ENCODE results near the gene TP73. TPM values are rescaled to one million over a fixed set of nuclear protein-coding genes. Genes with fewer than 3 reads are reported as not detected.

TP73 gene
- total and polyA plus RNA-seq, 4 donors, result 0.30 to 3.0 (median 1.2) TPM

DNA sequence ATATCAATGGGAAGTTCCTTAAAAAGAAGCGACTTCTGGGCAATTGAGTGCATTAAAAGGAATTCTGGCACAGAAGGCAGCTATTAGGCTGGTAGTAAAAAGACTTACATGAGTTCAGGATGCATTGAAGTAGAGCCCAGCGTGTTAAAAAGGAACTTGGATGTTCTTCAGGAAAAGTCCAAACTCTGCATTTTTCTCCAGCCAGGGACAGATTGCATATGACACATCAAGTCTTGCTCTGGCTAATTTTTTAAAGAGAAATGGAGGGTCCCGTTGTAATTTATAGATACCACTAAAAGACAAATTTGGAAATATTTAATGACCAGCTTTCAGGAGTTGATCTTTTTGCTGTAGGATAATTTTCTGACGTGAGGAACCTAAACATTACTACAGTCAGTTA is 26.3 kb upstream of the TP73 start:
- Histone ChIP-seq H3K9me3 (ENCODE audit: control insufficient read depth, insufficient read depth, low read length) (no peaks in the 10 kb centered on the region), H3K27ac (ENCODE audit: low read depth, low read length) (no peak overlapping the region), H3K4me3 (ENCODE audit: low read depth, low read length) (peak overlapping the region; percentile 41), H3K27me3 (ENCODE audit: control insufficient read depth, insufficient read depth, low read length) (no peaks in the 10 kb centered on the region), H3K36me3 (ENCODE audit: control insufficient read depth, insufficient read depth, low read length) (peaks cover 47% of the 10 kb centered on the region), H3K4me1 (ENCODE audit: control insufficient read depth, insufficient read depth, low read length) (peaks cover 24% of the 10 kb centered on the region)
- 40% methylated on average over 1 of the region's 4 CpGs for WGBS (ENCODE audit: insufficient coverage)
- DNase-seq (ENCODE audit: low read depth in 4 of 6, low spot score in 6 of 6), result no peak

DNA sequence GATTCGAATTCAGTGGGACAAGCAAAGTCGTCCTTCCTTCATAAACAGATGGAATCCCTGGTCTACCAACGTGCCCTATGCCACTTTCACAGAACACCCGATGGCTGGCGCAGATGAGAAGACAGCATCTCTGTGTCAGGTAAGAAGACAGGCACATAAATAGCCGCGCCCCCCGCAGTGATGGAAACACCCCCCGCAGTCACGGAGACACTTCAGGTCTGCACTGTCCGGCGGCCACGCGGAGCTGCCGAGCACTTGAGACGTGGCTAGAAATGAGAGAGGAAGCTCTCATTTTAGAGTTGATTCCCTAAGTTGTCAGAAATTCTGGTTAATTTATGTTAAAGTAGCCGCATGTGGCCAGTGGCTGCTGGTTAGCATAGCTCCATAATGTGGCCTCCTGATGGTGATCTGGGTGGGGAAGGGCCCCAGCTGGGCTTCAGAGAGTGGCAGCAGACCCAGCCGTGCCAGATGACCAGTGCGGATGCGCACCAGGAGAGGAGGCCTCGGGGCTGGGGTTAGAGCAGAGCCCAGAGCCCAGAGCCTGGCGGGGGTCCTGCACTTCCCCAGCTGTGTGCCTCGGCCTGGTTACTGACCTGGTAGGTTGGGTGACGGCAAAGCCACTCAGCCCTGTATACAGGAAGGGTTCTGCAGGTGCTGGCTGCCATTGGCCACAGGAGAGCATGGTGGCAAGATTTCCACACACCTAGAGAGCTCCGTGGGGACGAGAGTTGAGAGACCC is 24.6 kb upstream of the TP73 start:
- H3K27me3 ChIP-seq (ENCODE audit: control insufficient read depth, insufficient read depth, low read length), result no peaks in the 10 kb centered on the region
- H3K4me3 ChIP-seq (ENCODE audit: low read depth, low read length), result no peak overlapping the region
- 93% methylated on average over 26 of the region's 26 CpGs for WGBS (ENCODE audit: insufficient coverage)
- DNase-seq (ENCODE audit: low read depth in 4 of 6, low spot score in 6 of 6), result no peak
- no peaks in the 10 kb centered on the region for H3K9me3 ChIP-seq (ENCODE audit: control insufficient read depth, insufficient read depth, low read length)
- H3K4me1 ChIP-seq (ENCODE audit: control insufficient read depth, insufficient read depth, low read length), result peaks cover 21% of the 10 kb centered on the region
- H3K27ac ChIP-seq (ENCODE audit: low read depth, low read length), result no peak overlapping the region
- H3K36me3 ChIP-seq (ENCODE audit: control insufficient read depth, insufficient read depth, low read length), result peaks cover 61% of the 10 kb centered on the region

DNA sequence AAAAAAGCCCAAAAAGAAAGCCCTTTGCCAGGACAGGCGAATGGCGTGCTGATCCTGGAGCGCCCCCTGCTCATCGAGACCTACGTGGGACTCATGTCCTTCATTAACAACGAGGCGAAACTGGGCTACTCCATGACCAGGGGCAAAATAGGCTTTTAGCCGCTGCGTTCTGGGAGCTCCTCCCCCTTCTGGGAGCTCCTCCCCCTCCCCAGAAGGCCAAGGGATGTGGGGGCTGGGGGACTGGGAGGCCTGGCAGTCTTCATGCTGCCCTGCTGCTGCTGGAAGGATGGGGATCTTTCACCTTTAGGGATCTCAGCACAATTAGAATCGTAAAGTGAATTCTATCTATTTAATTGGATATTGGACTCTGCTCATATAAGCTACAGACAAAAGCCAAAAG is 23.9 kb upstream of the TP73 start:
- H3K9me3 ChIP-seq (ENCODE audit: control insufficient read depth, insufficient read depth, low read length), result no peaks in the 10 kb centered on the region
- H3K27ac ChIP-seq (ENCODE audit: low read depth, low read length), result no peak overlapping the region
- H3K4me3 ChIP-seq (ENCODE audit: low read depth, low read length), result no peak overlapping the region
- DNase-seq (ENCODE audit: low read depth in 4 of 6, low spot score in 6 of 6), result no peak
- no peaks in the 10 kb centered on the region for H3K27me3 ChIP-seq (ENCODE audit: control insufficient read depth, insufficient read depth, low read length)
- WGBS (ENCODE audit: insufficient coverage), result 81% methylated on average over 8 of the region's 10 CpGs
- H3K36me3 ChIP-seq (ENCODE audit: control insufficient read depth, insufficient read depth, low read length), result peaks cover 69% of the 10 kb centered on the region
- H3K4me1 ChIP-seq (ENCODE audit: control insufficient read depth, insufficient read depth, low read length), result peaks cover 13% of the 10 kb centered on the region

DNA sequence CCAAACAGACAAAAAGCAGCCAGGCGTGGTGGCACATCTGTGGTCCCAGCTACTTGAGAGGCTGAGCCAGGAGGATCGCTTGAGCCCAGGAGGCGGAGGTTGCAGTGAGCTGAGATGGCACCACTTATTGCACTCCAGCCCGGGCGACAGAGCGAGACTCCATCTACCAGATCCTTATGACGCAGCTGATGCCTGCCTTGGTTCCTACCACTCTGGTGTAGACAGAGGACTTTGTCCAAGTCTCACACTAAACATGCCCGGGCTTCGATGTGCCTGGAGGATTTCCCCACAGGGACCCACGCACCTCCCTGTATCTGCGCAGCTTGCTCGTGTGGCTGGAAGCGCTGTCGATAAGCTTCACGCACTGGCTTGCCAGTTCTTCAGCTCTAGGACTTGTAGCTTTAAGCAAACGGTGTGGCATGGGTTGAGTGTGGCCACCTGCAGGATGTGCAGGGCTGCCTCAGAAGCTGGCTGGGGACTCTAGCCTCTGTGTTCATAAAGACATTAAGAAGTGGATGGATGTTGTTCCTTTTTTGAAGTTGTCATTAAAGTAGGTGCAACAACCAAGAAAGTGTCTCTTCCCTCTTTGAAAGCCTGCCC is 22.7 kb upstream of the TP73 start:
- no peaks in the 10 kb centered on the region for H3K27me3 ChIP-seq (ENCODE audit: control insufficient read depth, insufficient read depth, low read length)
- H3K4me3 ChIP-seq (ENCODE audit: low read depth, low read length), result no peak overlapping the region
- DNase-seq (ENCODE audit: low read depth in 4 of 6, low spot score in 6 of 6), result no peak
- WGBS (ENCODE audit: insufficient coverage), result 95% methylated on average over 16 of the region's 16 CpGs
- H3K4me1 ChIP-seq (ENCODE audit: control insufficient read depth, insufficient read depth, low read length), result peaks cover 5% of the 10 kb centered on the region
- H3K9me3 ChIP-seq (ENCODE audit: control insufficient read depth, insufficient read depth, low read length), result no peaks in the 10 kb centered on the region
- no peak overlapping the region for H3K27ac ChIP-seq (ENCODE audit: low read depth, low read length)
- peaks cover 81% of the 10 kb centered on the region for H3K36me3 ChIP-seq (ENCODE audit: control insufficient read depth, insufficient read depth, low read length)

DNA sequence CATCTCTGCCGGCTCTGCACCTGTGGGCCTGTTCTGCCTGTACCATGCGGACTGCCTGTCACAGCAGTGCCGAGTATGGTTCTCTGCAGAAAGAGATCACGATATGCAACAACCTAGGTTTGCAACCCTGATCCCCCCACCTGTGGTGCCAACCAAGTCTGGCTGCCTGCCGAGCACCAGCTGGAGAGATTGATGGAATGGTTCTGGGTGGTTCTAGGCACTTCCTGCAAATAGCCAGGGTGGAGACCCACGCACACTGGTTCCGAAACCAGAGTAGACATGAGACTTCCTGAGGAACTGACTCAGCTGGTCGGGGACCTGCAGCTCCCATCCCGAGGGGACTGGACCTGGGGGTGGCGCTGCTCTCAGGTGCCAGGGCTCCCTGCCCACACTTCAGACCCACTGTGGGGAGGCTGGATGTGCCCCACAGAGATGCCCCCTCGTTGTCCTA is 22.1 kb upstream of the TP73 start:
- DNase-seq (ENCODE audit: low read depth in 4 of 6, low spot score in 6 of 6), result no peak
- Histone ChIP-seq H3K27ac (ENCODE audit: low read depth, low read length) (no peak overlapping the region), H3K9me3 (ENCODE audit: control insufficient read depth, insufficient read depth, low read length) (no peaks in the 10 kb centered on the region), H3K36me3 (ENCODE audit: control insufficient read depth, insufficient read depth, low read length) (peaks cover 86% of the 10 kb centered on the region), H3K4me3 (ENCODE audit: low read depth, low read length) (no peak overlapping the region), H3K4me1 (ENCODE audit: control insufficient read depth, insufficient read depth, low read length) (peaks cover 5% of the 10 kb centered on the region), H3K27me3 (ENCODE audit: control insufficient read depth, insufficient read depth, low read length) (no peaks in the 10 kb centered on the region)
- 87% methylated on average over 9 of the region's 11 CpGs for WGBS (ENCODE audit: insufficient coverage)

DNA sequence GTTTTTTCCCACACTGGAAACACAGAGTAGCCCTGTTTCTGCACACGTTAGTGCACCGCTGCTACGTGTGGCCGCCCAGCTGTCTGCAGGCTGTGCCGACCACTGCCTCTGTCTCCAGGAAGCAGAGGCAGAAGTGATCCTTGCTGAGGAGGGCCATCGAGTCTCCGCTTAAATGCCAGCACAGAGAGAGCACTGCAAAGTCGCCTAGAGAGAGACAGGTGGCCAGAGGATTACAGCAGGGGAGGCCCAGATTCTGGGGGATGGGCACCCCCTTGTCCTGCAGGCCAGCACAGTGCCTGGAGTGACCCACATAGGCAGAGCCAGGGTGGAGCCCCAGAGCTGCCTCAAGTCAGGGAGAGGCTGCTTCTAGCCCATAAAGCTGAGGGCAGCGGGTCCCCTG is 21.4 kb upstream of the TP73 start:
- peaks cover 93% of the 10 kb centered on the region for H3K36me3 ChIP-seq (ENCODE audit: control insufficient read depth, insufficient read depth, low read length)
- H3K27ac ChIP-seq (ENCODE audit: low read depth, low read length), result no peak overlapping the region
- no peak for DNase-seq (ENCODE audit: low read depth in 4 of 6, low spot score in 6 of 6)
- H3K4me3 ChIP-seq (ENCODE audit: low read depth, low read length), result no peak overlapping the region
- WGBS (ENCODE audit: insufficient coverage), result 73% methylated on average over 9 of the region's 9 CpGs
- H3K27me3 ChIP-seq (ENCODE audit: control insufficient read depth, insufficient read depth, low read length), result no peaks in the 10 kb centered on the region
- no peaks in the 10 kb centered on the region for H3K4me1 ChIP-seq (ENCODE audit: control insufficient read depth, insufficient read depth, low read length)
- H3K9me3 ChIP-seq (ENCODE audit: control insufficient read depth, insufficient read depth, low read length), result no peaks in the 10 kb centered on the region

DNA sequence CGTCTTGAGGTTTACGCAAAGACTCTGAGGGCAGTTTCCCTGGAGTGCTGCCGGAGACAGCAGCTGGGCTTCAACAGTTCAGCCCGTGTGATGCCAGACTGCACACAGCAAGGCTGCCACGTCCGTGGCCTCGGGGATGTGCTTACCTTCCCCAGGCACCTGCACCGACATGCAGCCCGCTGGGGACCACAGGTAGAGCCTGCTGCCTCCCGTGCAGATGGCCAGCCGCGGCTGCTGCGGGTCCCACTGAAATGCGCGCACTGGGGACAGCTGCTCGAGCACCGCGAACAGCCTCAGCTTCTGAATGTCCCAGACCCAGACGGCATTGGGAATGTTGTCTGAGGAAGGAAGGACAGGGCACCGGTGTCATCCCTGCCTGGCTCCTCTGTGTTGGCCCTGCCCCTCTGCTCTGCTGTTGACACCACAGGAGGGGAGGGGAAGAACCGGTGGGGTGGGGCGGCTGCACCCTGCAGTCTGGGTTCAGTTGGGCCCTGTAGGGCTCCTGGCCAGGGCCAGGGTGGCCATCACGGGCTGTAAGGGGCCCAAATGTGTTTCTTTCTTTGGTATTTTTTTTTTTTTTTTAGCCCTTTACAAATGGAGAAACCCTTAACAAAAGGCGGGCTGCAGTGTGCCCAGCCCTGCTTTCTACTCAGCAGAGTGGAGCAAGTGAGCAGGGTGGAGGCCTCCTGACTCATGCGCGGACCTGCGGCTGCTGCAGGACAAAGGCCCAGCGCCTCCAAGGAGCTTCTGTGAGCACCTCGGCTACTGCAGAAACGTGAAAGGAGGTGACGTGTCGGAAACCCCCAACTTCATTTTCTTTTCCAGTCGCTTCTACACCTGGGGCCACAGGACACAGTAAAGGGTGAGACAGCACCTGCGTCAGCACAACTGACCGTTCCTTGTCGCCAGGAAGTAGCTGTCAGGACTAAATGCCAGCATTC is 20.7 kb upstream of the TP73 start:
- Histone ChIP-seq H3K27me3 (ENCODE audit: control insufficient read depth, insufficient read depth, low read length) (no peaks in the 10 kb centered on the region), H3K9me3 (ENCODE audit: control insufficient read depth, insufficient read depth, low read length) (no peaks in the 10 kb centered on the region), H3K4me3 (ENCODE audit: low read depth, low read length) (no peak overlapping the region), H3K36me3 (ENCODE audit: control insufficient read depth, insufficient read depth, low read length) (peaks cover 98% of the 10 kb centered on the region), H3K27ac (ENCODE audit: low read depth, low read length) (no peak overlapping the region), H3K4me1 (ENCODE audit: control insufficient read depth, insufficient read depth, low read length) (no peaks in the 10 kb centered on the region)
- WGBS (ENCODE audit: insufficient coverage), result 81% methylated on average over 35 of the region's 36 CpGs
- DNase-seq (ENCODE audit: low read depth in 4 of 6, low spot score in 6 of 6), result no peak

DNA sequence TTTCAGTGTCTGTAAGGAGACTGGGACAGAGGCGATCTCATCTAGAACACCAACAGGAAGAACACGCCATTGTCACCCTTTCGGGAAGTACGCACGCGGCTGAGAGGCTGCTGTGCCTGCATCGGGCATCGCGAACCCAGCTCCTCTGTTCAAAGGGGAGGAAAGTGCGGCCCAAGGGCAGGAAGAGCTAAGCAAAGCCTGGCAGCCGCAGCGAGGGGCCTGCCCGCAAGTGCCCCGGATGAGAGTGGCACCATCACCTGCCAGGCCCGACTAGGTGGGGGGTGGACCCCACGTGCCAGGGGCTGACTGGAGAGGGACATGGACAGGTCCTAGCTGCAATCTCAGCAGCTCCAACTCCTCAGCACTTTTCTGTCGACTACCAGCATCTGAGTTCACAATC is 20.0 kb upstream of the TP73 start:
- no peak for DNase-seq (ENCODE audit: low read depth in 4 of 6, low spot score in 6 of 6)
- Histone ChIP-seq H3K4me3 (ENCODE audit: low read depth, low read length) (no peak overlapping the region), H3K27ac (ENCODE audit: low read depth, low read length) (no peak overlapping the region), H3K36me3 (ENCODE audit: control insufficient read depth, insufficient read depth, low read length) (peaks cover 98% of the 10 kb centered on the region), H3K4me1 (ENCODE audit: control insufficient read depth, insufficient read depth, low read length) (no peaks in the 10 kb centered on the region), H3K9me3 (ENCODE audit: control insufficient read depth, insufficient read depth, low read length) (no peaks in the 10 kb centered on the region), H3K27me3 (ENCODE audit: control insufficient read depth, insufficient read depth, low read length) (no peaks in the 10 kb centered on the region)
- 90% methylated on average over 15 of the region's 17 CpGs for WGBS (ENCODE audit: insufficient coverage)

DNA sequence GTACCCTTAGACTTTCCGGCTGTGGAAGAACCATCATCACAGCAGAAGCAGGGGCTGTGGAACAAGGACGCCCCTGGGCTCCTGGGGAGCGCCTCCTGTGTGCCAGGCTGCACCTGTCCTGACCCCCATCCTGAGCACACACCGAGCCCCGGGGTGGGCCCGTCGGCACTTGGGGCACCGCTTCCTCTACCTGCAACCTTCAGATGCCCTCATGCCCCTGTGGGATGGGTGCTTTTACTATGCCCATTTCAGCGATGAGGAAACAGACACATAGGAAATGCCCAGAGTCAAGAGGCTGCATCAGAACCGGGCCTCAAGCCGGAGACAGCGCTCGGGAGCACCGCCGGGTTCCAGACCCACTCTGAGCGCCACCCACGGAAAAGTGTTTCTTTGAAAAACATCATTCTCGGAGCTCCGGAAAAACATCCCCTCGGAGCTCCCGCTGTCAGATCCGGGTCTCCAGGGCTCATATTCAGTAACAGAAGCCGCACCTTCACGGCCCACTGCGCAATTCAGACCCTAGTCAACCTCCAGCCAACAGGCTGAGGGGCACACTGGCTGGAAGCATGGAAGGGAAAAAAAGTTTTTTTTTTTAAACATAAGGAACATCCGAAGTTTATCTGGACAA is 19.5 kb upstream of the TP73 start:
- no peak overlapping the region for H3K4me3 ChIP-seq (ENCODE audit: low read depth, low read length)
- H3K27ac ChIP-seq (ENCODE audit: low read depth, low read length), result no peak overlapping the region
- H3K27me3 ChIP-seq (ENCODE audit: control insufficient read depth, insufficient read depth, low read length), result no peaks in the 10 kb centered on the region
- no peaks in the 10 kb centered on the region for H3K9me3 ChIP-seq (ENCODE audit: control insufficient read depth, insufficient read depth, low read length)
- no peaks in the 10 kb centered on the region for H3K4me1 ChIP-seq (ENCODE audit: control insufficient read depth, insufficient read depth, low read length)
- peaks cover 98% of the 10 kb centered on the region for H3K36me3 ChIP-seq (ENCODE audit: control insufficient read depth, insufficient read depth, low read length)
- DNase-seq (ENCODE audit: low read depth in 4 of 6, low spot score in 6 of 6), result no peak
- WGBS (ENCODE audit: insufficient coverage), result 95% methylated on average over 23 of the region's 26 CpGs

Measured in spinal cord (tissue), 10 donors.